SK-N-SH (cell line): ENCODE data around the gene METTL9. TPM values are rescaled to one million over a fixed set of nuclear protein-coding genes. Genes with fewer than 3 reads are reported as not detected.
A peak's percentile ranks its signal among the peaks of the same experiment; 100 is the strongest.
"Not testable (repeated sequence)": the region's sequence is repeated elsewhere in the genome, so short reads cannot be mapped to it uniquely, and the experiment has no call there.

ENCODE experiments used
- CTCF ChIA-PET: fragments of 300-600, 350-600 bp; formaldehyde crosslinking; extraction: SDS; loops from one replicate; lab custom pipeline; 2021; lab: Yijun Ruan, JAX
- POLR2A ChIA-PET: fragments of 350-600 bp; sonication (Branson Sonifier 250); formaldehyde crosslinking; extraction: SDS; loops from one replicate; lab custom pipeline; 2020; ENCODE audit warnings: antibody characterized with exemption, inconsistent platforms; lab: Yijun Ruan, JAX
- DNase-seq: peaks from one replicate; pipeline ENCODE4 v3.0.0; 2012
- H2AFZ ChIP-seq: fragments of 200-600 bp; sonication (generic); 2 replicates; pipeline ENCODE4 v1.8.1; 2016; ENCODE audit warnings: antibody characterized with exemption, mild to moderate bottlenecking, low read depth
- H3F3A ChIP-seq: fragments of 200-600 bp; sonication (generic); replicated peaks from 2 replicates; pipeline ENCODE3; 2016; ENCODE audit warnings: antibody characterized with exemption, mild to moderate bottlenecking; ENCODE audit not compliant: insufficient read depth
- H3K27ac ChIP-seq, 2 experiments: fragments of 200-500 bp in 1 of 2; fragments of 200-600 bp in 1 of 2; sonication (Bioruptor generic) in 1 of 2; sonication (generic), shearing (Covaris generic) in 1 of 2; 2 replicates each; pipeline versions ENCODE4 v1.5.1 to v1.6.1; 2014 to 2016; ENCODE audit warnings: low read depth in 2 of 2, inconsistent platforms in 1 of 2, low read length in 1 of 2, mild to moderate bottlenecking in 1 of 2, mixed read lengths in 1 of 2
- H3K27me3 ChIP-seq: fragments of 200-600 bp; sonication (generic), shearing (Covaris generic); 2 replicates; pipeline ENCODE4 v1.6.1; 2016; ENCODE audit warnings: mixed run types; ENCODE audit not compliant: insufficient read depth
- H3K36me3 ChIP-seq, 2 experiments: fragments of 200-500 bp in 1 of 2; fragments of 200-600 bp in 1 of 2; sonication (Bioruptor generic) in 1 of 2; sonication (generic) in 1 of 2; replicated peaks in 1 of 2; 2 replicates each; pipeline versions ENCODE3 to v1.5.1; 2014 to 2016; ENCODE audit warnings: low read length in 1 of 2, mild to moderate bottlenecking in 1 of 2; ENCODE audit not compliant: insufficient read depth in 2 of 2, control insufficient read depth in 1 of 2
- H3K4me1 ChIP-seq, 2 experiments: fragments of 200-500 bp in 1 of 2; fragments of 200-600 bp in 1 of 2; sonication (Bioruptor generic) in 1 of 2; sonication (generic), shearing (Covaris generic) in 1 of 2; 2 replicates each; pipeline versions ENCODE4 v1.5.1 to v1.6.1; 2014 to 2016; ENCODE audit warnings: low read depth in 1 of 2, low read length in 1 of 2, mixed run types in 1 of 2; ENCODE audit not compliant: insufficient read depth in 2 of 2, control insufficient read depth in 1 of 2
- H3K4me2 ChIP-seq: fragments of 200-600 bp; sonication (generic), shearing (Covaris generic); 2 replicates; pipeline ENCODE4 v1.6.1; 2017; ENCODE audit warnings: mixed run types
- H3K4me3 ChIP-seq, 2 experiments: fragments of 200-500 bp in 1 of 2; fragments of 200-600 bp in 1 of 2; sonication (Bioruptor generic) in 1 of 2; sonication (generic), shearing (Covaris generic) in 1 of 2; 2 replicates each; pipeline versions ENCODE4 v1.5.1 to v1.8.1; 2014 to 2016; ENCODE audit warnings: low read depth in 2 of 2, inconsistent platforms in 1 of 2, low read length in 1 of 2, mild to moderate bottlenecking in 1 of 2, mixed read lengths in 1 of 2, moderate library complexity in 1 of 2
- H3K79me2 ChIP-seq: fragments of 200-600 bp; sonication (generic); 2 replicates; pipeline ENCODE4 v1.8.1; 2017; ENCODE audit warnings: mild to moderate bottlenecking; ENCODE audit not compliant: insufficient read depth
- H3K9ac ChIP-seq: fragments of 200-600 bp; sonication (generic); 2 replicates; pipeline ENCODE4 v1.6.1; 2017; ENCODE audit warnings: mixed run types
- H3K9me2 ChIP-seq: fragments of 200-600 bp; sonication (generic); 2 replicates; pipeline ENCODE4 v1.6.1; 2017; ENCODE audit warnings: mixed run types
- H3K9me3 ChIP-seq: fragments of 200-600 bp; sonication (generic); 2 replicates; pipeline ENCODE4 v1.6.1; 2017; ENCODE audit warnings: mixed run types, mild to moderate bottlenecking, moderate library complexity
- H4K20me1 ChIP-seq: fragments of 200-600 bp; sonication (generic); 2 replicates; pipeline ENCODE4 v1.6.1; 2017; ENCODE audit warnings: mild to moderate bottlenecking, mixed run types; ENCODE audit not compliant: insufficient read depth
- CHD2 ChIP-seq: fragments of 150-350 bp; IDR thresholded peaks from 2 replicates; pipeline ENCODE4 v1.6.1; 2018; ENCODE audit warnings: low read length; ENCODE audit not compliant: partially characterized antibody
- ELF1 ChIP-seq: IDR thresholded peaks from 2 replicates; pipeline ENCODE4 v1.4.0; 2012
- EP300 ChIP-seq, 2 experiments: IDR thresholded peaks; 2 replicates each; pipeline versions ENCODE4 v1.4.0 to v1.6.1; 2012; ENCODE audit warnings: borderline replicate concordance in 1 of 2, low read depth in 1 of 2, low read length in 1 of 2
- FOSL2 ChIP-seq: IDR thresholded peaks from 2 replicates; pipeline ENCODE4 v1.4.0; 2012; ENCODE audit warnings: low read depth, mild to moderate bottlenecking, moderate library complexity, borderline replicate concordance
- FOXM1 ChIP-seq: IDR thresholded peaks from 2 replicates; pipeline ENCODE4 v1.4.0; 2012; ENCODE audit warnings: low read depth, mild to moderate bottlenecking
- GABPA ChIP-seq: IDR thresholded peaks from 2 replicates; pipeline ENCODE4 v1.4.0; 2012; ENCODE audit warnings: low read depth, mild to moderate bottlenecking
- MAX ChIP-seq: IDR thresholded peaks from 2 replicates; pipeline ENCODE4 v1.4.0; 2012; ENCODE audit warnings: low read depth
- MXI1 ChIP-seq: IDR thresholded peaks from 2 replicates; pipeline ENCODE4 v1.6.1; 2012; ENCODE audit warnings: mild to moderate bottlenecking, low read depth, low read length, improper control_type of control experiment
- NFIC ChIP-seq: IDR thresholded peaks from 2 replicates; pipeline ENCODE4 v1.4.0; 2012; ENCODE audit warnings: borderline replicate concordance
- RAD21 ChIP-seq: IDR thresholded peaks from 2 replicates; pipeline ENCODE4 v1.6.1; 2012; ENCODE audit warnings: mild to moderate bottlenecking, low read length
- RCOR1 ChIP-seq: fragments of 150-350 bp; IDR thresholded peaks from 2 replicates; pipeline ENCODE4 v1.6.1; 2017; ENCODE audit warnings: antibody characterized with exemption, low read length
- RXRA ChIP-seq: IDR thresholded peaks from 2 replicates; pipeline ENCODE4 v1.4.0; 2012; ENCODE audit warnings: low read depth, mild to moderate bottlenecking, borderline replicate concordance
- SIN3A ChIP-seq: IDR thresholded peaks from 2 replicates; pipeline ENCODE4 v1.6.1; 2012; ENCODE audit warnings: low read depth, mild to moderate bottlenecking, low read length, moderate library complexity, borderline replicate concordance
- YY1 ChIP-seq: IDR thresholded peaks from 2 replicates; pipeline ENCODE4 v1.4.0; 2012; ENCODE audit warnings: low read depth, mild to moderate bottlenecking
- WGBS: methylation state at CpG from one replicate; pipeline ENCODE4 v1.1.6; 2017; ENCODE audit warnings: low lambda C conversion rate; 5-methylcytosine and 5-hydroxymethylcytosine counted together
- polyA plus RNA-seq, 3 experiments: library from polyadenylated mRNA; depleted of rRNA; stranded (reverse); fragments of >200 nt; gene quantifications; 2 replicates each; pipeline ENCODE4 v1.2.3, GENCODE V29; 2012
- TF ChIP-seq, protein P1 (sequence below): fragments of 150-350 bp; IDR thresholded peaks from 2 replicates; pipeline ENCODE4 v1.6.1; 2017; ENCODE audit warnings: antibody characterized with exemption, low read length, low read depth, borderline replicate concordance
- TF ChIP-seq, protein P2 (sequence below): IDR thresholded peaks from 2 replicates; pipeline ENCODE4 v1.4.0; 2012; ENCODE audit warnings: low read depth, borderline replicate concordance

METTL9 gene
- polyA plus RNA-seq, 1 of the 3 experiments (the other 2 are of a cell fraction) = 70.7 TPM

GRCh38 chr16:21584817-21585216 is 14.6 kb upstream of the METTL9 start:
- no peak overlapping the region for H3K9ac ChIP-seq
- H3K27ac ChIP-seq = no peak overlapping the region
- no peak overlapping the region for H3K4me2 ChIP-seq
- H3K27me3 ChIP-seq = no peaks in the 10 kb centered on the region
- H3K79me2 ChIP-seq = no peaks in the 10 kb centered on the region
- no peak overlapping the region for H3K4me3 ChIP-seq
- ChIA-PET POLR2A (interaction anchor here (1.2 kb wide), 1 partner anchor 56 kb away, joined by 4 read pairs; no protein-coding TSS in a partner anchor), CTCF (interaction anchor here (0.6 to 5.3 kb wide), 20 partner anchors 9 to 1314 kb away, joined by 3 to 90 read pairs (median 4); partner anchors contain the start of genes IGSF6 and OTOA)
- WGBS = 96% methylated on average over 8 of the region's 8 CpGs
- H4K20me1 ChIP-seq = no peaks in the 10 kb centered on the region
- H3K9me3 ChIP-seq = no peaks in the 10 kb centered on the region
- H3K9me2 ChIP-seq = no peaks in the 10 kb centered on the region
- no peak for DNase-seq
- H3K4me1 ChIP-seq = no peaks in the 10 kb centered on the region
- H2AFZ ChIP-seq = no peak overlapping the region
- TF ChIP-seq, protein P1, sequence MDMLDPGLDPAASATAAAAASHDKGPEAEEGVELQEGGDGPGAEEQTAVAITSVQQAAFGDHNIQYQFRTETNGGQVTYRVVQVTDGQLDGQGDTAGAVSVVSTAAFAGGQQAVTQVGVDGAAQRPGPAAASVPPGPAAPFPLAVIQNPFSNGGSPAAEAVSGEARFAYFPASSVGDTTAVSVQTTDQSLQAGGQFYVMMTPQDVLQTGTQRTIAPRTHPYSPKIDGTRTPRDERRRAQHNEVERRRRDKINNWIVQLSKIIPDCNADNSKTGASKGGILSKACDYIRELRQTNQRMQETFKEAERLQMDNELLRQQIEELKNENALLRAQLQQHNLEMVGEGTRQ = no peak
- TF ChIP-seq RAD21 (no peak), FOSL2 (no peak), ELF1 (no peak)
- TF ChIP-seq, protein P2, sequence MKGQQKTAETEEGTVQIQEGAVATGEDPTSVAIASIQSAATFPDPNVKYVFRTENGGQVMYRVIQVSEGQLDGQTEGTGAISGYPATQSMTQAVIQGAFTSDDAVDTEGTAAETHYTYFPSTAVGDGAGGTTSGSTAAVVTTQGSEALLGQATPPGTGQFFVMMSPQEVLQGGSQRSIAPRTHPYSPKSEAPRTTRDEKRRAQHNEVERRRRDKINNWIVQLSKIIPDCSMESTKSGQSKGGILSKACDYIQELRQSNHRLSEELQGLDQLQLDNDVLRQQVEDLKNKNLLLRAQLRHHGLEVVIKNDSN = no peak
- TF ChIP-seq, all 33 proteins: peak for 0
- H3K36me3 ChIP-seq = no peaks in the 10 kb centered on the region
- H3F3A ChIP-seq = no peaks in the 10 kb centered on the region

GRCh38 chr16:21588593-21588992 is 10.8 kb upstream of the METTL9 start:
- H4K20me1 ChIP-seq, H3K9me3 ChIP-seq, DNase-seq, H3K36me3 ChIP-seq, H3K4me1 ChIP-seq, H3K4me3 ChIP-seq, H3F3A ChIP-seq, H3K27me3 ChIP-seq, H3K79me2 ChIP-seq, H3K9ac ChIP-seq, H3K4me2 ChIP-seq, POLR2A ChIA-PET, H3K9me2 ChIP-seq: not testable (repeated sequence)
- CTCF ChIA-PET = interaction anchor here (0.7 to 1.3 kb wide), 3 partner anchors 30 to 69 kb away, joined by 3 to 4 read pairs (median 3); no protein-coding TSS in a partner anchor
- 0 out of 2 replicates have a peak overlapping the region, but pooled peaks have one; percentile 38 for H2AFZ ChIP-seq
- WGBS = 94% methylated on average over 5 of the region's 5 CpGs
- H3K27ac ChIP-seq = peak overlapping the region in 1 of 2 experiments; percentile 64; a peak in 1 of 4 replicates

- POLR2A ChIA-PET = no interaction called here
These were observed 9.8 kb upstream of the METTL9 start for GRCh38 chr16:21589551-21589950.

More at GRCh38 chr16:21589551-21589950, 9.8 kb upstream of the METTL9 start:
- no peak for TF ChIP-seq RCOR1
- TF ChIP-seq, protein P1 = no peak
- no peak for TF ChIP-seq EP300 (IDR thresholded peaks at IDR 0.05; ENCODE audit: borderline replicate concordance in 1 of 2, low read depth in 1 of 2, low read length in 1 of 2)
- TF ChIP-seq NFIC = no peak
- TF ChIP-seq RXRA = no peak
- TF ChIP-seq MXI1 = no peak
- TF ChIP-seq YY1 = no peak
- no peak for TF ChIP-seq SIN3A
- no peak for TF ChIP-seq GABPA
- no peak for TF ChIP-seq FOXM1
- no peak for TF ChIP-seq MAX
- TF ChIP-seq CHD2 = no peak
- Histone ChIP-seq H3K27me3 (no peaks in the 10 kb centered on the region), H3K4me2 (peak overlapping the region; percentile 45; the same call in 1 of the 2 replicates), H2AFZ (0 out of 2 replicates have a peak overlapping the region, but pooled peaks have one; percentile 38), H3K9me3 (no peaks in the 10 kb centered on the region), H3F3A (peaks cover 7% of the 10 kb centered on the region), H4K20me1 (no peaks in the 10 kb centered on the region), H3K36me3 (no peaks in the 10 kb centered on the region), H3K9me2 (no peaks in the 10 kb centered on the region), H3K4me3 (no peak overlapping the region), H3K27ac (peak overlapping the region in 1 of 2 experiments; percentile 64; a peak in 1 of 4 replicates), H3K79me2 (no peaks in the 10 kb centered on the region), H3K9ac (no peak overlapping the region), H3K4me1 (0 out of 4 replicates have a peak, but pooled peaks cover 0 to 4% of the 10 kb centered on the region in 2 experiments)
- no peak for DNase-seq
- CTCF ChIA-PET = interaction anchor here (1.2 kb wide), 1 partner anchor 104 kb away, joined by 3 read pairs; no protein-coding TSS in a partner anchor
- WGBS = 93% methylated on average over 4 of the region's 4 CpGs
